C4-2B (cell line): ENCODE data around the gene LRRN4.

Experiments
- CTCF ChIP-seq: fragments of 450-650 bp; conservative IDR thresholded peaks from 2 replicates; pipeline ENCODE4 v1.5.1; 2017; ENCODE audit warnings: mild to moderate bottlenecking
- ZFX ChIP-seq: fragments of 450-650 bp; IDR thresholded peaks from 2 replicates; pipeline ENCODE4 v1.6.1; 2017

GRCh38 chr20:5991623-5992441 lies 62.0 kb downstream of the LRRN4 start:
- TF ChIP-seq CTCF (no peak), ZFX (no peak)
